GM18498 (cell line): ENCODE data around the gene PCLO.
"Not testable (repeated sequence)": the region's sequence is repeated elsewhere in the genome, so short reads cannot be mapped to it uniquely, and the experiment has no call there.

Experiments used
- ATAC-seq: cut with Tn5 transposase; IDR thresholded peaks from one replicate; pipeline ENCODE4 v1.9.1; 2021; ENCODE audit warnings: mild to moderate bottlenecking, moderate library complexity; ENCODE audit not compliant: unreplicated experiment

Gene PCLO

GRCh38 chr7:83053965-83054364 lies 108.7 kb downstream of the PCLO start:
- ATAC-seq, result no peak

GRCh38 chr7:83040484-83040883 lies 122.2 kb downstream of the PCLO start:
- no peak for ATAC-seq

GRCh38 chr7:83038787-83039186 lies 123.9 kb downstream of the PCLO start:
- no peak for ATAC-seq

- ATAC-seq, result no peak
Observed at GRCh38 chr7:83036721-83037380, 125.8 kb downstream of the PCLO start.

- ATAC-seq, result no peak
Observed at GRCh38 chr7:83036130-83036529, 126.6 kb downstream of the PCLO start.

- no peak for ATAC-seq
Observed at GRCh38 chr7:83032195-83032594, 130.5 kb downstream of the PCLO start.

- not testable (repeated sequence) for ATAC-seq
Observed at GRCh38 chr7:83023817-83024665, 138.6 kb downstream of the PCLO start.

- ATAC-seq, result no peak
Observed at GRCh38 chr7:83021032-83021431, 141.7 kb downstream of the PCLO start.

GRCh38 chr7:83020161-83020560 lies 142.5 kb downstream of the PCLO start:
- no peak for ATAC-seq

- no peak for ATAC-seq
Observed at GRCh38 chr7:83015916-83016315, 146.8 kb downstream of the PCLO start.

- no peak for ATAC-seq
Observed at GRCh38 chr7:83014546-83014945, 148.1 kb downstream of the PCLO start.

GRCh38 chr7:83011954-83012353 lies 150.7 kb downstream of the PCLO start:
- no peak for ATAC-seq

GRCh38 chr7:83005410-83005809 lies 157.3 kb downstream of the PCLO start:
- ATAC-seq, result no peak

- no peak for ATAC-seq
Observed at GRCh38 chr7:83001362-83002040, 161.2 kb downstream of the PCLO start.

- ATAC-seq, result no peak
Observed at GRCh38 chr7:82998436-82998835, 164.2 kb downstream of the PCLO start.

- no peak for ATAC-seq
Observed at GRCh38 chr7:82985144-82985802, 177.4 kb downstream of the PCLO start.

- no peak for ATAC-seq
Observed at GRCh38 chr7:82980130-82980788, 182.4 kb downstream of the PCLO start.

GRCh38 chr7:82975811-82976468 lies 186.7 kb downstream of the PCLO start:
- ATAC-seq, result no peak

- no peak for ATAC-seq
Observed at GRCh38 chr7:82972135-82972534, 190.5 kb downstream of the PCLO start.
